HepG2 (cell line): ENCODE measurements around the gene ZNF528. TPM values are rescaled to one million over a fixed set of nuclear protein-coding genes. Genes with fewer than 3 reads are reported as not detected.

ENCODE experiments used
- CBX2 ChIP-seq, 2 experiments: fragments of 200-600 bp in 1 of 2; sonication (generic); formaldehyde crosslinking in 1 of 2; IDR thresholded peaks; 2 replicates each; pipeline versions ENCODE4 v1.7.0 to v1.8.1; 2018 to 2022; ENCODE audit warnings: low read depth in 2 of 2, low read length in 1 of 2, mild to moderate bottlenecking in 1 of 2, missing genetic modification reagents in 1 of 2
- CREB1 ChIP-seq, 2 experiments: fragments of 450-650 bp in 1 of 2; IDR thresholded peaks; 2 replicates each; pipeline ENCODE4 v1.6.1; 2016 to 2017; ENCODE audit warnings: control low read depth in 1 of 2, mild to moderate bottlenecking in 1 of 2, missing compliant biosample characterization in 1 of 2, missing genetic modification characterization in 1 of 2
- ELF1 ChIP-seq: sonication (generic); formaldehyde crosslinking; IDR thresholded peaks from 2 replicates; pipeline ENCODE4 v1.4.0; 2020; ENCODE audit warnings: missing genetic modification reagents
- GATAD2A ChIP-seq: IDR thresholded peaks from 2 replicates; pipeline ENCODE4 v1.6.1; 2016
- HCFC1 ChIP-seq: fragments of 150-350 bp; IDR thresholded peaks from 2 replicates; pipeline ENCODE4 v1.6.1; 2014; ENCODE audit warnings: low read depth, low read length
- HDAC1 ChIP-seq: sonication (generic); formaldehyde crosslinking; IDR thresholded peaks from 2 replicates; pipeline ENCODE4 v1.5.1; 2020; ENCODE audit warnings: mild to moderate bottlenecking, missing genetic modification reagents
- JARID2 ChIP-seq: sonication (generic); formaldehyde crosslinking; IDR thresholded peaks from 2 replicates; pipeline ENCODE4 v1.8.1; 2023; ENCODE audit warnings: missing genetic modification reagents, inconsistent platforms; ENCODE audit not compliant: insufficient replicate concordance
- MEIS2 ChIP-seq: sonication (generic); formaldehyde crosslinking; IDR thresholded peaks from 2 replicates; pipeline ENCODE4 v1.9.0; 2021; ENCODE audit warnings: mild to moderate bottlenecking, missing genetic modification reagents
- SP2 ChIP-seq: sonication (generic); formaldehyde crosslinking; IDR thresholded peaks from 2 replicates; pipeline ENCODE4 v1.5.1; 2020; ENCODE audit warnings: mild to moderate bottlenecking, missing genetic modification reagents
- TSC22D2 ChIP-seq: sonication (generic); formaldehyde crosslinking; IDR thresholded peaks from 2 replicates; pipeline ENCODE4 v1.5.1; 2020; ENCODE audit warnings: missing genetic modification reagents, mild to moderate bottlenecking, borderline replicate concordance
- ZHX2 ChIP-seq, 2 experiments: sonication (generic) in 1 of 2; formaldehyde crosslinking in 1 of 2; IDR thresholded peaks; 2 replicates each; pipeline versions ENCODE4 v1.6.1 to v1.9.0; 2014 to 2022; ENCODE audit warnings: antibody characterized with exemption in 1 of 2, borderline replicate concordance in 1 of 2, inconsistent platforms in 1 of 2, low read depth in 1 of 2, missing genetic modification reagents in 1 of 2
- ZNF784 ChIP-seq: sonication (generic); formaldehyde crosslinking; IDR thresholded peaks from 2 replicates; pipeline ENCODE4 v1.5.1; 2020; ENCODE audit warnings: missing genetic modification reagents, mild to moderate bottlenecking, borderline replicate concordance
- polyA plus RNA-seq, 8 experiments: library from polyadenylated mRNA; depleted of rRNA in 3 of 8; stranded (reverse) in 7 of 8; unstranded in 1 of 8; fragments of >200 nt; fragmentation: Illumina TruSeq in 4 of 8; extraction: Trizol in 4 of 8; gene quantifications; 2 replicates each; pipeline versions ENCODE4 v1.2.1 to v1.2.3, GENCODE V29; 2011 to 2016; ENCODE audit warnings: low read depth in 4 of 8, missing spikeins in 1 of 8, mixed read lengths in 1 of 8; ENCODE audit not compliant: insufficient read depth in 1 of 8
- total RNA-seq, 5 experiments: library from RNA; depleted of rRNA; stranded (reverse); fragments of >200 nt; fragmentation: Illumina TruSeq; extraction: Trizol; gene quantifications; 2 replicates each; pipeline ENCODE4 v1.2.3, GENCODE V29; 2016; ENCODE audit warnings: low read depth in 1 of 5
- TF ChIP-seq, protein P1 (sequence below): sonication (generic); formaldehyde crosslinking; IDR thresholded peaks from 2 replicates; pipeline ENCODE4 v1.4.0; 2020; ENCODE audit warnings: missing genetic modification reagents
- TF ChIP-seq, protein P2 (sequence below): IDR thresholded peaks from 2 replicates; pipeline ENCODE4 v1.6.1; 2016; ENCODE audit warnings: missing genetic modification reagents, missing compliant biosample characterization

Gene ZNF528
- total and polyA plus RNA-seq, 2 of the 13 experiments (the other 11 are each of a cell fraction or from before 2014, with no cell fraction given) = 4.1 to 10.0 TPM

GRCh38 chr19:52397310-52398080, at the start of gene ZNF528 (continued):
- TF ChIP-seq, protein P1, sequence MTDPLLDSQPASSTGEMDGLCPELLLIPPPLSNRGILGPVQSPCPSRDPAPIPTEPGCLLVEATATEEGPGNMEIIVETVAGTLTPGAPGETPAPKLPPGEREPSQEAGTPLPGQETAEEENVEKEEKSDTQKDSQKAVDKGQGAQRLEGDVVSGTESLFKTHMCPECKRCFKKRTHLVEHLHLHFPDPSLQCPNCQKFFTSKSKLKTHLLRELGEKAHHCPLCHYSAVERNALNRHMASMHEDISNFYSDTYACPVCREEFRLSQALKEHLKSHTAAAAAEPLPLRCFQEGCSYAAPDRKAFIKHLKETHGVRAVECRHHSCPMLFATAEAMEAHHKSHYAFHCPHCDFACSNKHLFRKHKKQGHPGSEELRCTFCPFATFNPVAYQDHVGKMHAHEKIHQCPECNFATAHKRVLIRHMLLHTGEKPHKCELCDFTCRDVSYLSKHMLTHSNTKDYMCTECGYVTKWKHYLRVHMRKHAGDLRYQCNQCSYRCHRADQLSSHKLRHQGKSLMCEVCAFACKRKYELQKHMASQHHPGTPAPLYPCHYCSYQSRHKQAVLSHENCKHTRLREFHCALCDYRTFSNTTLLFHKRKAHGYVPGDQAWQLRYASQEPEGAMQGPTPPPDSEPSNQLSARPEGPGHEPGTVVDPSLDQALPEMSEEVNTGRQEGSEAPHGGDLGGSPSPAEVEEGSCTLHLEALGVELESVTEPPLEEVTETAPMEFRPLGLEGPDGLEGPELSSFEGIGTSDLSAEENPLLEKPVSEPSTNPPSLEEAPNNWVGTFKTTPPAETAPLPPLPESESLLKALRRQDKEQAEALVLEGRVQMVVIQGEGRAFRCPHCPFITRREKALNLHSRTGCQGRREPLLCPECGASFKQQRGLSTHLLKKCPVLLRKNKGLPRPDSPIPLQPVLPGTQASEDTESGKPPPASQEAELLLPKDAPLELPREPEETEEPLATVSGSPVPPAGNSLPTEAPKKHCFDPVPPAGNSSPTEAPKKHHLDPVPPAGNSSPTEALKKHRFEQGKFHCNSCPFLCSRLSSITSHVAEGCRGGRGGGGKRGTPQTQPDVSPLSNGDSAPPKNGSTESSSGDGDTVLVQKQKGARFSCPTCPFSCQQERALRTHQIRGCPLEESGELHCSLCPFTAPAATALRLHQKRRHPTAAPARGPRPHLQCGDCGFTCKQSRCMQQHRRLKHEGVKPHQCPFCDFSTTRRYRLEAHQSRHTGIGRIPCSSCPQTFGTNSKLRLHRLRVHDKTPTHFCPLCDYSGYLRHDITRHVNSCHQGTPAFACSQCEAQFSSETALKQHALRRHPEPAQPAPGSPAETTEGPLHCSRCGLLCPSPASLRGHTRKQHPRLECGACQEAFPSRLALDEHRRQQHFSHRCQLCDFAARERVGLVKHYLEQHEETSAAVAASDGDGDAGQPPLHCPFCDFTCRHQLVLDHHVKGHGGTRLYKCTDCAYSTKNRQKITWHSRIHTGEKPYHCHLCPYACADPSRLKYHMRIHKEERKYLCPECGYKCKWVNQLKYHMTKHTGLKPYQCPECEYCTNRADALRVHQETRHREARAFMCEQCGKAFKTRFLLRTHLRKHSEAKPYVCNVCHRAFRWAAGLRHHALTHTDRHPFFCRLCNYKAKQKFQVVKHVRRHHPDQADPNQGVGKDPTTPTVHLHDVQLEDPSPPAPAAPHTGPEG (CRISPR knock-in tag) = no peak
- no peak for TF ChIP-seq CREB1 (IDR thresholded peaks at IDR 0.05)
- TF ChIP-seq CREB1 (CRISPR knock-in tag; IDR thresholded peaks at IDR 0.05) = peak; percentile 38; the same call in 1 of the 2 replicates
- peak; percentile 19; the same call in 1 of the 2 replicates for TF ChIP-seq ZHX2 (IDR thresholded peaks at IDR 0.05; ENCODE audit: low read depth)
- TF ChIP-seq ZHX2 (CRISPR knock-in tag; IDR thresholded peaks at IDR 0.05; ENCODE audit: borderline replicate concordance) = no peak
- TF ChIP-seq SP2 (CRISPR knock-in tag) = no peak
- TF ChIP-seq TSC22D2 (CRISPR knock-in tag) = no peak
- no peak for TF ChIP-seq CBX2 (IDR thresholded peaks at IDR 0.05; ENCODE audit: low read depth, low read length)
- no peak for TF ChIP-seq CBX2 (CRISPR knock-in tag; IDR thresholded peaks at IDR 0.05; ENCODE audit: low read depth)
- no peak for TF ChIP-seq JARID2 (CRISPR knock-in tag)
- peak; percentile 70 for TF ChIP-seq HDAC1 (CRISPR knock-in tag)
- peak; percentile 68; the same call in 1 of the 2 replicates for TF ChIP-seq ZNF784 (CRISPR knock-in tag)
- 0 out of 2 replicates have a peak, but pooled peaks have one; percentile 29 for TF ChIP-seq GATAD2A (CRISPR knock-in tag)
- TF ChIP-seq, protein P2, sequence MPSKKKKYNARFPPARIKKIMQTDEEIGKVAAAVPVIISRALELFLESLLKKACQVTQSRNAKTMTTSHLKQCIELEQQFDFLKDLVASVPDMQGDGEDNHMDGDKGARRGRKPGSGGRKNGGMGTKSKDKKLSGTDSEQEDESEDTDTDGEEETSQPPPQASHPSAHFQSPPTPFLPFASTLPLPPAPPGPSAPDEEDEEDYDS (CRISPR knock-in tag) = 0 out of 2 replicates have a peak, but pooled peaks have one; percentile 25
- TF ChIP-seq HCFC1 = peak; percentile 41; the same call in 1 of the 2 replicates
- 0 out of 2 replicates have a peak, but pooled peaks have one; percentile 18 for TF ChIP-seq MEIS2 (CRISPR knock-in tag)
- peak; percentile 98 for TF ChIP-seq ELF1 (CRISPR knock-in tag)
